ENCODE measurements around the gene LRP4. TPM values are rescaled to one million over a fixed set of nuclear protein-coding genes. Genes with fewer than 3 reads are reported as not detected.

LRP4 gene
- total RNA-seq, 1 donor from 2014 or later: 26.8 TPM

GRCh38 chr11:46857666-46858065 is 60.7 kb downstream of the LRP4 start:
- intact Hi-C loops (cut with DNase I): no loop called here

GRCh38 chr11:46856605-46857343 is 61.6 kb downstream of the LRP4 start:
- DNase-seq (ENCODE audit: low spot score): no peak
- intact Hi-C loops (cut with DNase I): no loop called here

More at GRCh38 chr11:46857666-46858065, 60.7 kb downstream of the LRP4 start:
- DNase-seq (ENCODE audit: low spot score): no peak

- no peak for DNase-seq (ENCODE audit: low spot score)
- intact Hi-C loops (cut with DNase I): no loop called here
Measured at GRCh38 chr11:46855863-46856262, 62.5 kb downstream of the LRP4 start.

GRCh38 chr11:46855167-46855566 is 63.2 kb downstream of the LRP4 start:
- no peak for DNase-seq (ENCODE audit: low spot score)
- intact Hi-C loops (cut with DNase I): no loop called here

GRCh38 chr11:46850829-46851380 is 67.4 kb downstream of the LRP4 start:
- DNase-seq (ENCODE audit: low spot score): no peak
- intact Hi-C loops (cut with DNase I): no loop called here

GRCh38 chr11:46849631-46850030 is 68.7 kb downstream of the LRP4 start:
- no peak for DNase-seq (ENCODE audit: low spot score)
- intact Hi-C loops (cut with DNase I): no loop called here

- no peak for DNase-seq (ENCODE audit: low spot score)
- intact Hi-C loops (cut with DNase I): loop anchor here (2.0 kb wide), 1 partner anchor 20 kb away; no protein-coding TSS in a partner anchor
Measured at GRCh38 chr11:46846510-46846830, 71.9 kb downstream of the LRP4 start.

- intact Hi-C loops (cut with DNase I): loop anchor here (2.0 kb wide), 1 partner anchor 19 kb away; no protein-coding TSS in a partner anchor
Measured at GRCh38 chr11:46845740-46846509, 72.4 kb downstream of the LRP4 start, which contains the start of gene CKAP5. TSS of gene CKAP5 (minus strand) at chr11:46846280. CDS start at chr11:46821231, 25,049 bp downstream.

GRCh38 chr11:46845440-46845739 is 73.0 kb downstream of the LRP4 start:
- no peak for DNase-seq (ENCODE audit: low spot score)
- intact Hi-C loops (cut with DNase I): no loop called here

More at GRCh38 chr11:46845740-46846509, 72.4 kb downstream of the LRP4 start, which contains the start of gene CKAP5:
- peak; percentile 95 for DNase-seq (ENCODE audit: low spot score)

- intact Hi-C loops (cut with DNase I): no loop called here
- DNase-seq (ENCODE audit: low spot score): no peak
Measured at GRCh38 chr11:46840116-46840515, 78.2 kb downstream of the LRP4 start.

- DNase-seq (ENCODE audit: low spot score): no peak
- intact Hi-C loops (cut with DNase I): no loop called here
Measured at GRCh38 chr11:46838501-46838900, 79.8 kb downstream of the LRP4 start.

GRCh38 chr11:46837860-46838259 is 80.5 kb downstream of the LRP4 start:
- DNase-seq (ENCODE audit: low spot score): no peak
- intact Hi-C loops (cut with DNase I): no loop called here

GRCh38 chr11:46836870-46837269 is 81.5 kb downstream of the LRP4 start:
- no peak for DNase-seq (ENCODE audit: low spot score)
- intact Hi-C loops (cut with DNase I): no loop called here

GRCh38 chr11:46836431-46836830 is 81.9 kb downstream of the LRP4 start:
- intact Hi-C loops (cut with DNase I): no loop called here
- no peak for DNase-seq (ENCODE audit: low spot score)

GRCh38 chr11:46835897-46836296 is 82.5 kb downstream of the LRP4 start:
- intact Hi-C loops (cut with DNase I): no loop called here
- DNase-seq (ENCODE audit: low spot score): no peak

- no peak for DNase-seq (ENCODE audit: low spot score)
- intact Hi-C loops (cut with DNase I): no loop called here
Measured at GRCh38 chr11:46834821-46835220, 83.5 kb downstream of the LRP4 start.

- intact Hi-C loops (cut with DNase I): no loop called here
- no peak for DNase-seq (ENCODE audit: low spot score)
Measured at GRCh38 chr11:46832511-46833214, 85.7 kb downstream of the LRP4 start.

- intact Hi-C loops (cut with DNase I): loop anchor here (2.0 kb wide), 1 partner anchor 19 kb away; the partner anchor contains the start of gene CKAP5
Measured at GRCh38 chr11:46827995-46828394, 90.4 kb downstream of the LRP4 start.

GRCh38 chr11:46826310-46827044 is 91.9 kb downstream of the LRP4 start:
- intact Hi-C loops (cut with DNase I): loop anchor here (2.0 kb wide), 1 partner anchor 20 kb away; the partner anchor contains the start of gene CKAP5
- DNase-seq (ENCODE audit: low spot score): peak; percentile 93

More at GRCh38 chr11:46827995-46828394, 90.4 kb downstream of the LRP4 start:
- DNase-seq (ENCODE audit: low spot score): no peak
